ENCODE measurements around the gene CD81. TPM values are rescaled to one million over a fixed set of nuclear protein-coding genes. Genes with fewer than 3 reads are reported as not detected.

Gene CD81
- total RNA-seq, 4 donors from 2014 or later: 110 to 265 (median 125) TPM

Small RNA genes lying within 50 kb of the gene (small RNA-seq; reads per million reads assigned to genes)
- 0 reads per million in 4 donors for gene RF00019

Other genes with a start within 250 kb of the CD81 start
- gene IGF2, start 237.9 kb upstream of the CD81 start, total RNA-seq: 10 to 100 TPM in 1 of 4 donors, 1 to 10 TPM in 2, under 1 TPM in 1; 0.76 to 35.3 (median 2.8) TPM
- gene INS, start 216.1 kb upstream of the CD81 start, total RNA-seq: not detected
- gene TH, start 205.5 kb upstream of the CD81 start, total RNA-seq: under 1 TPM in 2 of 4 donors, not detected in 2; 0.34 to 0.76 TPM
- 1 to 10 TPM in 3 of 4 donors, under 1 TPM in 1; 0.67 to 5.1 (median 2.3) TPM for gene ASCL2, start 106.7 kb upstream of the CD81 start, total RNA-seq
- under 1 TPM in 3 of 4 donors, not detected in 1; 0.30 to 0.94 (median 0.76) TPM for gene C11orf21, start 75.4 kb upstream of the CD81 start, total RNA-seq
- 1 to 10 TPM in 1 of 4 donors, not detected in 3; 2.5 TPM for gene TSPAN32, start 75.3 kb upstream of the CD81 start, total RNA-seq
- 10 to 100 TPM; 24.2 to 35.5 (median 29.6) TPM for gene TSSC4, start 23.4 kb downstream of the CD81 start, total RNA-seq
- gene TRPM5, start 67.2 kb downstream of the CD81 start, total RNA-seq: not detected
- 1 to 10 TPM in 1 of 4 donors, under 1 TPM in 3; 0.61 to 3.1 (median 0.72) TPM for gene KCNQ1, start 67.7 kb downstream of the CD81 start, total RNA-seq